Mesenteric fat pad (tissue), 1 donor: ENCODE results near the gene BCAS3. TPM values are rescaled to one million over a fixed set of nuclear protein-coding genes. Genes with fewer than 3 reads are reported as not detected.

Source experiments
- DNase-seq: peaks from one replicate; pipeline ENCODE4 v3.0.0-alpha.2; 2020; ENCODE audit warnings: low spot score
- total RNA-seq: library from RNA; stranded (reverse); fragmentation: NEBNext Ultra II Directional; extraction: Animal tissue kit (Norgen Biotek cat#: 25700); gene quantifications from one replicate; pipeline ENCODE4 v1.2.1, GENCODE V29; 2021
- donor health status: DM: yes; HTN: yes; CAD: no.

The BCAS3 gene
- total RNA-seq, 1 donor from 2014 or later = 20.8 TPM

- DNase-seq = no peak
Observed at GRCh38 chr17:61330174-61331150, 652.8 kb downstream of the BCAS3 start.

- no peak for DNase-seq
Observed at GRCh38 chr17:61331178-61331577, 653.5 kb downstream of the BCAS3 start.

GRCh38 chr17:61331886-61332285 lies 654.2 kb downstream of the BCAS3 start:
- no peak for DNase-seq

GRCh38 chr17:61333136-61333535 lies 655.5 kb downstream of the BCAS3 start:
- DNase-seq = no peak

GRCh38 chr17:61334673-61335072 lies 657.0 kb downstream of the BCAS3 start:
- no peak for DNase-seq

GRCh38 chr17:61335105-61335844 lies 657.6 kb downstream of the BCAS3 start:
- no peak for DNase-seq

GRCh38 chr17:61335845-61336655 lies 658.4 kb downstream of the BCAS3 start:
- no peak for DNase-seq

GRCh38 chr17:61337290-61337689 lies 659.6 kb downstream of the BCAS3 start:
- no peak for DNase-seq

GRCh38 chr17:61338000-61338798 lies 660.5 kb downstream of the BCAS3 start:
- no peak for DNase-seq

GRCh38 chr17:61338874-61339478 lies 661.3 kb downstream of the BCAS3 start:
- DNase-seq = no peak

GRCh38 chr17:61340431-61341209 lies 663.0 kb downstream of the BCAS3 start:
- DNase-seq = no peak

GRCh38 chr17:61343576-61343975 lies 665.9 kb downstream of the BCAS3 start:
- DNase-seq = no peak

GRCh38 chr17:61345061-61345460 lies 667.4 kb downstream of the BCAS3 start:
- no peak for DNase-seq

- no peak for DNase-seq
Observed at GRCh38 chr17:61345825-61346666, 668.4 kb downstream of the BCAS3 start.

- no peak for DNase-seq
Observed at GRCh38 chr17:61349350-61349749, 671.7 kb downstream of the BCAS3 start.

- DNase-seq = no peak
Observed at GRCh38 chr17:61351745-61352407, 674.2 kb downstream of the BCAS3 start.

- no peak for DNase-seq
Observed at GRCh38 chr17:61352408-61352770, 674.7 kb downstream of the BCAS3 start.
